ENCODE data around the gene TSPAN18.

DNA sequence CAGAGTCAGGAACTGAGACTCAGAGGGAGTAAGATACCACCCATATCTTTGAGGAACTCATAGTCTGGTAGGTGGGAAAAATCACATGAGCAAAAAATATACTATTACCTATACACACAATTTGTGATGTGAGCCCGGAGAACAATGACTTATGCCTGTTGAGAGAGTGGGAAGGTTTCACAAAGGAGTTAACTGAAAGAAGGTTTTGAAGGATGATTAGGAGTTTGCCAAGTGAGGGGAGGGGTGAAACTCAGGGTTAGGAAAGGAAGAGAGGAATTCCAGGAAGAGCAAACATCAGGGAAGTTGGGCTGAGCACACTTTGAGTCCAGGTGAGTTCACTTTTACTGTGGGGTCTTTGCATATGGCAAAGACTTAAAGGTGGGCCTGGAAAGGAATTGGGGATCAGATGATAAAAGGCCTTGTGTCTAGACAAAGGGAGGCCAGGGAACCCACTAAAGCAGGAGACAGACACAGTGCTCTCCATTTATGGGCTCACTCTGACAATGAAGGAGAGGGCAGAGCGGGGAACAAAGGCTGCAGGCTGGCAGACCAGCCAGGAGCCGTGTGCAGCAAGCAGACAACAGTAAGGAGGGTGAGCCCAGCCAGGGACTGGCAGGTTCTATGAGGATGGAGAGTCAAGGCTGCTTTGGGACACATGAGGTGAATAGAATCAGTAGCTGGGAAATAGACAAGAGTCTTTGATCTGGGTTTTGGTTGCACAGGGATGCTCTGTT, 33.1 kb downstream of the TSPAN18 start:
- TF ChIP-seq POLR2A (IDR thresholded peaks at IDR 0.05; ENCODE audit: low read depth, low read length) = no peak
- TF ChIP-seq, protein P1, sequence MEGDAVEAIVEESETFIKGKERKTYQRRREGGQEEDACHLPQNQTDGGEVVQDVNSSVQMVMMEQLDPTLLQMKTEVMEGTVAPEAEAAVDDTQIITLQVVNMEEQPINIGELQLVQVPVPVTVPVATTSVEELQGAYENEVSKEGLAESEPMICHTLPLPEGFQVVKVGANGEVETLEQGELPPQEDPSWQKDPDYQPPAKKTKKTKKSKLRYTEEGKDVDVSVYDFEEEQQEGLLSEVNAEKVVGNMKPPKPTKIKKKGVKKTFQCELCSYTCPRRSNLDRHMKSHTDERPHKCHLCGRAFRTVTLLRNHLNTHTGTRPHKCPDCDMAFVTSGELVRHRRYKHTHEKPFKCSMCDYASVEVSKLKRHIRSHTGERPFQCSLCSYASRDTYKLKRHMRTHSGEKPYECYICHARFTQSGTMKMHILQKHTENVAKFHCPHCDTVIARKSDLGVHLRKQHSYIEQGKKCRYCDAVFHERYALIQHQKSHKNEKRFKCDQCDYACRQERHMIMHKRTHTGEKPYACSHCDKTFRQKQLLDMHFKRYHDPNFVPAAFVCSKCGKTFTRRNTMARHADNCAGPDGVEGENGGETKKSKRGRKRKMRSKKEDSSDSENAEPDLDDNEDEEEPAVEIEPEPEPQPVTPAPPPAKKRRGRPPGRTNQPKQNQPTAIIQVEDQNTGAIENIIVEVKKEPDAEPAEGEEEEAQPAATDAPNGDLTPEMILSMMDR (IDR thresholded peaks at IDR 0.05 in 2 of 3, conservative IDR thresholded peaks at IDR 0.05 in 1 of 3; ENCODE audit: control insufficient read depth in 2 of 3, extremely low read depth in 1 of 3, insufficient read depth in 1 of 3, low read depth in 3 of 3, low read length in 3 of 3) = no peak
- no peak for TF ChIP-seq TAF1 (IDR thresholded peaks at IDR 0.05; ENCODE audit: borderline replicate concordance, low read depth, low read length)
- TF ChIP-seq, protein P2, sequence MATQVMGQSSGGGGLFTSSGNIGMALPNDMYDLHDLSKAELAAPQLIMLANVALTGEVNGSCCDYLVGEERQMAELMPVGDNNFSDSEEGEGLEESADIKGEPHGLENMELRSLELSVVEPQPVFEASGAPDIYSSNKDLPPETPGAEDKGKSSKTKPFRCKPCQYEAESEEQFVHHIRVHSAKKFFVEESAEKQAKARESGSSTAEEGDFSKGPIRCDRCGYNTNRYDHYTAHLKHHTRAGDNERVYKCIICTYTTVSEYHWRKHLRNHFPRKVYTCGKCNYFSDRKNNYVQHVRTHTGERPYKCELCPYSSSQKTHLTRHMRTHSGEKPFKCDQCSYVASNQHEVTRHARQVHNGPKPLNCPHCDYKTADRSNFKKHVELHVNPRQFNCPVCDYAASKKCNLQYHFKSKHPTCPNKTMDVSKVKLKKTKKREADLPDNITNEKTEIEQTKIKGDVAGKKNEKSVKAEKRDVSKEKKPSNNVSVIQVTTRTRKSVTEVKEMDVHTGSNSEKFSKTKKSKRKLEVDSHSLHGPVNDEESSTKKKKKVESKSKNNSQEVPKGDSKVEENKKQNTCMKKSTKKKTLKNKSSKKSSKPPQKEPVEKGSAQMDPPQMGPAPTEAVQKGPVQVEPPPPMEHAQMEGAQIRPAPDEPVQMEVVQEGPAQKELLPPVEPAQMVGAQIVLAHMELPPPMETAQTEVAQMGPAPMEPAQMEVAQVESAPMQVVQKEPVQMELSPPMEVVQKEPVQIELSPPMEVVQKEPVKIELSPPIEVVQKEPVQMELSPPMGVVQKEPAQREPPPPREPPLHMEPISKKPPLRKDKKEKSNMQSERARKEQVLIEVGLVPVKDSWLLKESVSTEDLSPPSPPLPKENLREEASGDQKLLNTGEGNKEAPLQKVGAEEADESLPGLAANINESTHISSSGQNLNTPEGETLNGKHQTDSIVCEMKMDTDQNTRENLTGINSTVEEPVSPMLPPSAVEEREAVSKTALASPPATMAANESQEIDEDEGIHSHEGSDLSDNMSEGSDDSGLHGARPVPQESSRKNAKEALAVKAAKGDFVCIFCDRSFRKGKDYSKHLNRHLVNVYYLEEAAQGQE (IDR thresholded peaks at IDR 0.05; ENCODE audit: low read depth, low read length) = no peak
- TF ChIP-seq ZNF24 (IDR thresholded peaks at IDR 0.05) = no peak
- no peak for TF ChIP-seq JUND (IDR thresholded peaks at IDR 0.05; ENCODE audit: low read depth, low read length)
- TF ChIP-seq ZNF274 (IDR thresholded peaks at IDR 0.05; ENCODE audit: insufficient read depth, insufficient read length) = no peak
- no peak for TF ChIP-seq POLR2AphosphoS5 (IDR thresholded peaks at IDR 0.05; ENCODE audit: low read length)
- TF ChIP-seq, protein P3, sequence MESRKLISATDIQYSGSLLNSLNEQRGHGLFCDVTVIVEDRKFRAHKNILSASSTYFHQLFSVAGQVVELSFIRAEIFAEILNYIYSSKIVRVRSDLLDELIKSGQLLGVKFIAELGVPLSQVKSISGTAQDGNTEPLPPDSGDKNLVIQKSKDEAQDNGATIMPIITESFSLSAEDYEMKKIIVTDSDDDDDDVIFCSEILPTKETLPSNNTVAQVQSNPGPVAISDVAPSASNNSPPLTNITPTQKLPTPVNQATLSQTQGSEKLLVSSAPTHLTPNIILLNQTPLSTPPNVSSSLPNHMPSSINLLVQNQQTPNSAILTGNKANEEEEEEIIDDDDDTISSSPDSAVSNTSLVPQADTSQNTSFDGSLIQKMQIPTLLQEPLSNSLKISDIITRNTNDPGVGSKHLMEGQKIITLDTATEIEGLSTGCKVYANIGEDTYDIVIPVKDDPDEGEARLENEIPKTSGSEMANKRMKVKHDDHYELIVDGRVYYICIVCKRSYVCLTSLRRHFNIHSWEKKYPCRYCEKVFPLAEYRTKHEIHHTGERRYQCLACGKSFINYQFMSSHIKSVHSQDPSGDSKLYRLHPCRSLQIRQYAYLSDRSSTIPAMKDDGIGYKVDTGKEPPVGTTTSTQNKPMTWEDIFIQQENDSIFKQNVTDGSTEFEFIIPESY (IDR thresholded peaks at IDR 0.05) = no peak
- TF ChIP-seq TCF12 (IDR thresholded peaks at IDR 0.05; ENCODE audit: low read depth, low read length) = no peak
